H1 (cell line): ENCODE data around the gene RSU1. TPM values are rescaled to one million over a fixed set of nuclear protein-coding genes. Genes with fewer than 3 reads are reported as not detected.

Experiments used
- CTCF ChIA-PET: fragments of 300-600 bp; sonication (Branson Sonifier 250); formaldehyde crosslinking; loops from one replicate; lab custom pipeline; 2021; ENCODE audit not compliant: partially characterized antibody; lab: Charles Lee
- POLR2A ChIA-PET: fragments of 300-600 bp; sonication (Branson Sonifier 250); formaldehyde crosslinking; loops from one replicate; lab custom pipeline; 2021; ENCODE audit warnings: inconsistent platforms; ENCODE audit not compliant: partially characterized antibody; lab: Charles Lee
- DNase-seq, 2 experiments: peaks; one replicate each; pipeline versions ENCODE4 v3.0.0 to v3.0.0-alpha.2; 2010 to 2022; ENCODE audit warnings: low spot score in 2 of 2, low read depth in 1 of 2, mixed read lengths in 1 of 2
- FAIRE-seq: peaks from 2 replicates; lab custom pipeline; 2011; peaks lifted over from hg19 to GRCh38; lab: Jason Lieb, UNC
- H2AFZ ChIP-seq: 2 replicates; pipeline ENCODE4 v1.8.1; 2012; ENCODE audit warnings: low read length, inconsistent platforms
- H2AK5ac ChIP-seq: 2 replicates; pipeline ENCODE4 v1.6.1; 2013; ENCODE audit warnings: low read depth, low read length
- H2BK120ac ChIP-seq: replicated peaks from 2 replicates; pipeline ENCODE3; 2013; ENCODE audit warnings: low read depth, low read length, inconsistent platforms
- H2BK12ac ChIP-seq: 2 replicates; pipeline ENCODE4 v1.6.1; 2013; ENCODE audit warnings: low read depth, low read length
- H2BK15ac ChIP-seq: 2 replicates; pipeline ENCODE4 v1.6.1; 2013; ENCODE audit warnings: low read length
- H2BK20ac ChIP-seq: 2 replicates; pipeline ENCODE4 v1.6.1; 2013; ENCODE audit warnings: low read length
- H2BK5ac ChIP-seq: 2 replicates; pipeline ENCODE4 v1.6.1; 2013; ENCODE audit warnings: low read depth, low read length
- H3K14ac ChIP-seq: 2 replicates; pipeline ENCODE4 v1.6.1; 2013; ENCODE audit warnings: inconsistent platforms; ENCODE audit not compliant: insufficient read length
- H3K18ac ChIP-seq: 2 replicates; pipeline ENCODE4 v1.6.1; 2013; ENCODE audit warnings: low read length; ENCODE audit errors: extremely low read depth
- H3K23ac ChIP-seq: 2 replicates; pipeline ENCODE4 v1.6.1; 2013; ENCODE audit warnings: inconsistent platforms; ENCODE audit not compliant: insufficient read length
- H3K23me2 ChIP-seq: 2 replicates; pipeline ENCODE4 v1.6.1; 2013; ENCODE audit warnings: low read depth, low read length
- H3K27ac ChIP-seq: 2 replicates; pipeline ENCODE4 v1.6.1; 2011; ENCODE audit warnings: low read depth, low read length, inconsistent platforms
- H3K27me3 ChIP-seq, 4 experiments: replicated peaks in 1 of 4; 1 replicate in 1 of 4; 2 replicates in 3 of 4; pipeline versions ENCODE4 v1.6.1 to v1.8.1; 2011 to 2013; ENCODE audit warnings: low read length in 3 of 4, mild to moderate bottlenecking in 3 of 4, inconsistent platforms in 2 of 4, mixed read lengths in 2 of 4, moderate library complexity in 1 of 4; ENCODE audit not compliant: control insufficient read depth in 3 of 4, insufficient read depth in 3 of 4; ENCODE audit errors: extremely low read depth in 1 of 4
- H3K36me3 ChIP-seq, 4 experiments: 2 replicates each; pipeline versions ENCODE4 v1.6.1 to v1.8.1; 2011 to 2013; ENCODE audit warnings: mild to moderate bottlenecking in 4 of 4, low read length in 3 of 4, moderate library complexity in 2 of 4, control low read depth in 1 of 4, inconsistent platforms in 1 of 4; ENCODE audit not compliant: insufficient read depth in 4 of 4, control insufficient read depth in 2 of 4
- H3K4ac ChIP-seq: replicated peaks from 2 replicates; pipeline ENCODE3; 2013; ENCODE audit warnings: low read length, low read depth, mixed read lengths, inconsistent platforms; ENCODE audit not compliant: insufficient read length
- H3K4me1 ChIP-seq, 4 experiments: replicated peaks in 1 of 4; 1 replicate in 1 of 4; 2 replicates in 3 of 4; pipeline versions ENCODE4 v1.6.1 to v1.8.1; 2011 to 2013; ENCODE audit warnings: low read length in 3 of 4, inconsistent platforms in 2 of 4, mixed read lengths in 1 of 4; ENCODE audit not compliant: insufficient read depth in 4 of 4, control insufficient read depth in 3 of 4
- H3K4me2 ChIP-seq, 2 experiments: 2 replicates each; pipeline versions ENCODE4 v1.6.1 to v1.8.1; 2011 to 2013; ENCODE audit warnings: low read depth in 2 of 2, low read length in 2 of 2, control low read depth in 1 of 2, inconsistent platforms in 1 of 2, mild to moderate bottlenecking in 1 of 2; ENCODE audit not compliant: insufficient read depth in 1 of 2
- H3K4me3 ChIP-seq, 4 experiments: fragments of 200-600, 300-600 bp in 1 of 4; sonication (generic), shearing (Covaris generic), sonication (Bioruptor Twin) in 1 of 4; 2 replicates each; pipeline versions ENCODE4 v1.5.1 to v1.8.1; 2011 to 2016; ENCODE audit warnings: low read length in 4 of 4, low read depth in 3 of 4, control low read depth in 2 of 4, inconsistent platforms in 2 of 4, mild to moderate bottlenecking in 2 of 4, mixed read lengths in 1 of 4, moderate library complexity in 1 of 4; ENCODE audit not compliant: insufficient read depth in 2 of 4; ENCODE audit errors: extremely low read depth in 1 of 4
- H3K56ac ChIP-seq: replicated peaks from 2 replicates; pipeline ENCODE3; 2013; ENCODE audit warnings: low read depth, mild to moderate bottlenecking, mixed read lengths, low read length, inconsistent platforms; ENCODE audit not compliant: insufficient read length
- H3K79me1 ChIP-seq: 2 replicates; pipeline ENCODE4 v1.6.1; 2013; ENCODE audit warnings: low read depth, low read length, control low read depth
- H3K79me2 ChIP-seq, 2 experiments: 2 replicates each; pipeline versions ENCODE4 v1.6.1 to v1.8.1; 2012 to 2013; ENCODE audit warnings: low read length in 2 of 2, mild to moderate bottlenecking in 2 of 2, inconsistent platforms in 1 of 2; ENCODE audit not compliant: insufficient read depth in 2 of 2, control insufficient read depth in 1 of 2
- H3K9ac ChIP-seq, 4 experiments: replicated peaks in 1 of 4; 1 replicate in 1 of 4; 2 replicates in 3 of 4; pipeline versions ENCODE4 v1.6.1 to v1.8.1; 2011 to 2013; ENCODE audit warnings: low read depth in 3 of 4, low read length in 3 of 4, control low read depth in 2 of 4, mild to moderate bottlenecking in 2 of 4, moderate library complexity in 2 of 4, inconsistent platforms in 1 of 4; ENCODE audit errors: extremely low read depth in 1 of 4
- H3K9me3 ChIP-seq, 2 experiments: 2 replicates each; pipeline versions ENCODE4 v1.6.1 to v1.8.1; 2012 to 2013; ENCODE audit warnings: mild to moderate bottlenecking in 2 of 2, moderate library complexity in 2 of 2, control low read depth in 1 of 2, inconsistent platforms in 1 of 2, low read depth in 1 of 2, low read length in 1 of 2, mixed read lengths in 1 of 2; ENCODE audit not compliant: insufficient read depth in 2 of 2
- H4K20me1 ChIP-seq, 2 experiments: replicated peaks in 1 of 2; 2 replicates each; pipeline versions ENCODE3 to v1.8.1; 2011 to 2013; ENCODE audit warnings: inconsistent platforms in 2 of 2, low read length in 2 of 2, mild to moderate bottlenecking in 1 of 2; ENCODE audit not compliant: insufficient read depth in 2 of 2, control insufficient read depth in 1 of 2
- H4K5ac ChIP-seq: 2 replicates; pipeline ENCODE4 v1.6.1; 2013; ENCODE audit warnings: low read length, low read depth, mixed read lengths, inconsistent platforms; ENCODE audit not compliant: insufficient read length
- H4K8ac ChIP-seq: 2 replicates; pipeline ENCODE4 v1.8.0; 2013; ENCODE audit warnings: mild to moderate bottlenecking, moderate library complexity, low read length, inconsistent platforms; ENCODE audit not compliant: insufficient read depth; ENCODE audit errors: extremely low read depth
- H4K91ac ChIP-seq: replicated peaks from 2 replicates; pipeline ENCODE3; 2013; ENCODE audit warnings: low read length, mixed read lengths, inconsistent platforms; ENCODE audit not compliant: insufficient read length
- BCL11A ChIP-seq, 2 experiments: IDR thresholded peaks; one replicate each; pipeline ENCODE4 v1.6.1; 2011; ENCODE audit warnings: low read depth in 2 of 2, low read length in 2 of 2, mild to moderate bottlenecking in 2 of 2
- GABPA ChIP-seq: IDR thresholded peaks from 2 replicates; pipeline ENCODE4 v1.6.1; 2011; ENCODE audit warnings: mild to moderate bottlenecking, low read length, moderate library complexity, borderline replicate concordance; ENCODE audit not compliant: insufficient read depth
- SAP30 ChIP-seq: fragments of 300-600 bp; sonication (generic); IDR thresholded peaks from 2 replicates; pipeline ENCODE4 v1.7.1; 2012; ENCODE audit warnings: low read length, moderate library complexity, mild to moderate bottlenecking, inconsistent platforms; ENCODE audit not compliant: insufficient read depth, insufficient replicate concordance
- SP1 ChIP-seq: IDR thresholded peaks from 2 replicates; pipeline ENCODE4 v1.6.1; 2011; ENCODE audit warnings: low read depth, low read length
- TBP ChIP-seq: IDR thresholded peaks from 2 replicates; pipeline ENCODE4 v1.6.1; 2011; ENCODE audit warnings: low read depth, low read length, improper control_type of control experiment
- TCF12 ChIP-seq: IDR thresholded peaks from 2 replicates; pipeline ENCODE4 v1.6.1; 2011; ENCODE audit warnings: low read depth, mild to moderate bottlenecking, low read length
- WGBS, 2 experiments: shearing (Covaris generic) in 1 of 2; methylation state at CpG; one replicate each; pipeline versions ENCODE4 v1.1.6 to v1.1.7; 2013 to 2015; ENCODE audit warnings: low lambda C conversion rate in 2 of 2, mixed read lengths in 2 of 2, inconsistent platforms in 1 of 2, low coverage in 1 of 2, missing lambda C conversion rate in 1 of 2; ENCODE audit not compliant: insufficient replicate concordance in 2 of 2, insufficient coverage in 1 of 2, insufficient read length in 1 of 2; ENCODE audit errors: extremely low coverage in 1 of 2, missing lambda C conversion rate in 1 of 2; 5-methylcytosine and 5-hydroxymethylcytosine counted together
- polyA plus RNA-seq, 7 experiments: library from polyadenylated mRNA; depleted of rRNA in 3 of 7; stranded (reverse) in 5 of 7; unstranded in 2 of 7; fragments of >200 nt in 5 of 7; fragments of 200-250 nt in 2 of 7; gene quantifications; 1 replicate in 5 of 7; 2 replicates in 1 of 7; 4 replicates in 1 of 7; pipeline versions ENCODE4 v1.2.1 to v1.2.3, GENCODE V29; 2011 to 2013; ENCODE audit warnings: missing spikeins in 2 of 7, mixed read lengths in 2 of 7
- total RNA-seq: library from RNA; stranded (reverse); fragmentation: NEBNext Ultra II Directional; extraction: Animal tissue kit (Norgen Biotek cat#: 25700); gene quantifications from 2 replicates; pipeline ENCODE4 v1.2.1, GENCODE V29; 2021
- TF ChIP-seq, protein P1 (sequence below): IDR thresholded peaks from 2 replicates; pipeline ENCODE4 v1.6.1; 2011; ENCODE audit warnings: low read length, improper control_type of control experiment

RSU1 gene
- total and polyA plus RNA-seq, 2 of the 8 experiments (the other 6 are each of a cell fraction or from before 2014, with no cell fraction given): 50.0 to 68.2 TPM

DNA sequence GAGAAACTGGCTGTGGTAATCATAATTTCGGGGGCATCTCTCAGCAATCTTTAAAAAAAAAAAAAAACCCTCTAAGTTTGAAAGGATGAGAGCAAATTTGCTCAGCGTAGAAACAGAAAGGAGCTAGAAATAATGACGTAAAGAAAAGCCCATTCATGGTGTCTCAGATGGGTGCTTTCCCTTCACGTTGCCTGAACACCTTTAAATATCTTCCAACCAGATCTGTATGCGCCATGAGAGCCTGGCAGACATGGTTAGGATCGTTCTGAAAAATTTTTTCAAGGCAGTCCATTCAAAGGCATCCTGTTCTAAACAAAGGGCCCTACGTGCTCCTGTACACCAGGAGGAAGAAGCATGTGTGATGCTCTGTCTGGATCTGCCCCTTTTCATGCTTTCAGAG, 154.3 kb downstream of the RSU1 start:
- H3K79me1 ChIP-seq: no peaks in the 10 kb centered on the region
- H3K4me3 ChIP-seq: no peak overlapping the region
- POLR2A ChIA-PET: no interaction called here
- H2BK5ac ChIP-seq: no peak overlapping the region
- H2BK120ac ChIP-seq: no peak overlapping the region
- H3K4me1 ChIP-seq: no peaks in the 10 kb centered on the region
- H3K27ac ChIP-seq: no peak overlapping the region
- FAIRE-seq (no peak), DNase-seq (no peak)
- no peak overlapping the region for H2BK12ac ChIP-seq
- TF ChIP-seq GABPA: no peak
- TF ChIP-seq, protein P1, sequence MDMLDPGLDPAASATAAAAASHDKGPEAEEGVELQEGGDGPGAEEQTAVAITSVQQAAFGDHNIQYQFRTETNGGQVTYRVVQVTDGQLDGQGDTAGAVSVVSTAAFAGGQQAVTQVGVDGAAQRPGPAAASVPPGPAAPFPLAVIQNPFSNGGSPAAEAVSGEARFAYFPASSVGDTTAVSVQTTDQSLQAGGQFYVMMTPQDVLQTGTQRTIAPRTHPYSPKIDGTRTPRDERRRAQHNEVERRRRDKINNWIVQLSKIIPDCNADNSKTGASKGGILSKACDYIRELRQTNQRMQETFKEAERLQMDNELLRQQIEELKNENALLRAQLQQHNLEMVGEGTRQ: no peak
- TF ChIP-seq SAP30: no peak
- no peak for TF ChIP-seq TCF12
- TF ChIP-seq BCL11A (IDR thresholded peaks at IDR 0.05; ENCODE audit: low read depth in 2 of 2, low read length in 2 of 2): no peak
- no peak for TF ChIP-seq SP1
- TF ChIP-seq TBP: no peak
- H3K56ac ChIP-seq: no peak overlapping the region
- H3K36me3 ChIP-seq: no peaks in the 10 kb centered on the region
- H3K23ac ChIP-seq: no peak overlapping the region
- H2BK20ac ChIP-seq: no peak overlapping the region
- H3K23me2 ChIP-seq: no peaks in the 10 kb centered on the region
- no peaks in the 10 kb centered on the region for H3K9me3 ChIP-seq
- H3K18ac ChIP-seq: no peak overlapping the region
- H3K4ac ChIP-seq: no peak overlapping the region
- CTCF ChIA-PET: interaction anchor here (0.6 kb wide), 1 partner anchor 47 kb away, joined by 3 read pairs; no protein-coding TSS in a partner anchor
- H2BK15ac ChIP-seq: no peak overlapping the region
- no peak overlapping the region for H3K14ac ChIP-seq
- no peak overlapping the region for H4K5ac ChIP-seq
- H3K27me3 ChIP-seq: no peaks in the 10 kb centered on the region
- no peaks in the 10 kb centered on the region for H4K20me1 ChIP-seq
- no peaks in the 10 kb centered on the region for H3K79me2 ChIP-seq
- WGBS, 2 experiments: 82% methylated on average over 7 of the region's 7 CpGs; no CpG with 5 or more reads in 1 of the 2 experiments
- H4K91ac ChIP-seq: no peak overlapping the region
- H3K9ac ChIP-seq: no peak overlapping the region
- H3K4me2 ChIP-seq: no peak overlapping the region
- H2AFZ ChIP-seq: no peak overlapping the region
- no peak overlapping the region for H2AK5ac ChIP-seq
- no peak overlapping the region for H4K8ac ChIP-seq
